ENCODE data around the gene IQGAP2.

The IQGAP2 gene

GRCh38 chr5:76522103-76522935 is 119.2 kb downstream of the IQGAP2 start:
- no peak overlapping the region for H3K4me2 ChIP-seq (ENCODE audit: low read depth, low read length, poor library complexity, severe bottlenecking)
- no peaks in the 10 kb centered on the region for H3K79me2 ChIP-seq (ENCODE audit: insufficient read depth, low read length)

DNA sequence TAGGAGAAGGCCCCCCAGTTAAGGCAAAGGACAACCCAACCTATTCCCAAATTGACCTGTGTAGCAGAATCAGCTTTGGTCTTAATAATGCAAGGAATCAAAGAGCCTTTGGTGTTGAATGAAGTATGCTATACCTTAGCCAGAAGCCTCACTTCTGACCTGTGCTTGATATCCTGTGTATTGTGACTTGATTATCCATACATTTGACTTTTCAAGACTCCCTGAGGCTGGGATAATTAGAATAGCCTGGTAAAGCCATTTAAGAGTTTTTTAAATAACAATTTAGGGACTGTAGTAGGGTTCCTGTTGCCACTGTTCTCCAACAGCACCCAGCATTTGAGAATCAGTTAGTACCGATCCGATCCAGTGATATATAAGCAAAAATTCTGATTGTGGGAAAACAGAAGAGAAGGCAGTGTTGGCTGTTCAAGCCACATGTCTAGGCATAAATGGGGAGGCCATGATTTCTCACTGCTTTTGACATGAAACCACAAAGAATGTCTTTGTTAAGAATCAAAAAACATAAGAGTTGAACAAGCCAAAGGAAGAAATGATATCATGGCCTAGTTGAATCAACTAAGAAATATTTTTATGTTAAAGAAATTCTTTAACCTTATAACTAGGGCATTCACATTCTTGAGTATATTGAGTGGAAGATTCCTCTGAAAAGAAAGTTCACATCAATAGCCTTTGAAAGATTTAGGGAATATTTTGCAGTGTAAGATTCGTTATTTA is 121.2 kb downstream of the IQGAP2 start:
- Histone ChIP-seq H3K27ac (ENCODE audit: low read depth, low read length) (no peak overlapping the region), H3F3A (ENCODE audit: insufficient read depth) (no peaks in the 10 kb centered on the region), H3K4me3 (ENCODE audit: insufficient read depth, low read length, poor library complexity, severe bottlenecking) (no peak overlapping the region), H3K4me2 (ENCODE audit: low read depth, low read length, poor library complexity, severe bottlenecking) (no peak overlapping the region), H3K9me3 (ENCODE audit: insufficient read depth, low read length) (no peaks in the 10 kb centered on the region), H3K27me3 (ENCODE audit: low read length) (no peaks in the 10 kb centered on the region), H2AFZ (ENCODE audit: low read depth, low read length, severe bottlenecking) (no peak overlapping the region), H3K79me2 (ENCODE audit: insufficient read depth, low read length) (no peaks in the 10 kb centered on the region), H3K9ac (ENCODE audit: low read length) (no peak overlapping the region), H3K36me3 (ENCODE audit: low read length) (no peaks in the 10 kb centered on the region), H3K9me2 (replicated peaks; ENCODE audit: insufficient read depth, low read length) (no peaks in the 10 kb centered on the region), H4K20me1 (ENCODE audit: low read depth, low read length) (no peaks in the 10 kb centered on the region)
- TF ChIP-seq EZH2phosphoT487 (conservative IDR thresholded peaks at IDR 0.05; ENCODE audit: low read length) = no peak
- TF ChIP-seq, protein P1, sequence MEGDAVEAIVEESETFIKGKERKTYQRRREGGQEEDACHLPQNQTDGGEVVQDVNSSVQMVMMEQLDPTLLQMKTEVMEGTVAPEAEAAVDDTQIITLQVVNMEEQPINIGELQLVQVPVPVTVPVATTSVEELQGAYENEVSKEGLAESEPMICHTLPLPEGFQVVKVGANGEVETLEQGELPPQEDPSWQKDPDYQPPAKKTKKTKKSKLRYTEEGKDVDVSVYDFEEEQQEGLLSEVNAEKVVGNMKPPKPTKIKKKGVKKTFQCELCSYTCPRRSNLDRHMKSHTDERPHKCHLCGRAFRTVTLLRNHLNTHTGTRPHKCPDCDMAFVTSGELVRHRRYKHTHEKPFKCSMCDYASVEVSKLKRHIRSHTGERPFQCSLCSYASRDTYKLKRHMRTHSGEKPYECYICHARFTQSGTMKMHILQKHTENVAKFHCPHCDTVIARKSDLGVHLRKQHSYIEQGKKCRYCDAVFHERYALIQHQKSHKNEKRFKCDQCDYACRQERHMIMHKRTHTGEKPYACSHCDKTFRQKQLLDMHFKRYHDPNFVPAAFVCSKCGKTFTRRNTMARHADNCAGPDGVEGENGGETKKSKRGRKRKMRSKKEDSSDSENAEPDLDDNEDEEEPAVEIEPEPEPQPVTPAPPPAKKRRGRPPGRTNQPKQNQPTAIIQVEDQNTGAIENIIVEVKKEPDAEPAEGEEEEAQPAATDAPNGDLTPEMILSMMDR (IDR thresholded peaks at IDR 0.05; ENCODE audit: insufficient read depth, low read length, poor library complexity, severe bottlenecking) = no peak

More at GRCh38 chr5:76522103-76522935, 119.2 kb downstream of the IQGAP2 start:
- Histone ChIP-seq H2AFZ (ENCODE audit: low read depth, low read length, severe bottlenecking) (no peak overlapping the region), H3K27ac (ENCODE audit: low read depth, low read length) (no peak overlapping the region), H3K9me3 (ENCODE audit: insufficient read depth, low read length) (no peaks in the 10 kb centered on the region), H3F3A (ENCODE audit: insufficient read depth) (no peaks in the 10 kb centered on the region), H3K27me3 (ENCODE audit: low read length) (no peaks in the 10 kb centered on the region), H3K4me3 (ENCODE audit: insufficient read depth, low read length, poor library complexity, severe bottlenecking) (no peak overlapping the region), H3K9me2 (replicated peaks; ENCODE audit: insufficient read depth, low read length) (no peaks in the 10 kb centered on the region), H4K20me1 (ENCODE audit: low read depth, low read length) (no peaks in the 10 kb centered on the region), H3K36me3 (ENCODE audit: low read length) (no peaks in the 10 kb centered on the region), H3K9ac (ENCODE audit: low read length) (no peak overlapping the region)
- no peak for TF ChIP-seq EZH2phosphoT487 (conservative IDR thresholded peaks at IDR 0.05; ENCODE audit: low read length)
- TF ChIP-seq, protein P1 (IDR thresholded peaks at IDR 0.05; ENCODE audit: insufficient read depth, low read length, poor library complexity, severe bottlenecking) = no peak

- H2AFZ ChIP-seq (ENCODE audit: low read depth, low read length, severe bottlenecking) = no peak overlapping the region
- H3K27me3 ChIP-seq (ENCODE audit: low read length) = no peaks in the 10 kb centered on the region
- H3K9ac ChIP-seq (ENCODE audit: low read length) = no peak overlapping the region
- H3F3A ChIP-seq (ENCODE audit: insufficient read depth) = no peaks in the 10 kb centered on the region
- H3K9me2 ChIP-seq (replicated peaks; ENCODE audit: insufficient read depth, low read length) = no peaks in the 10 kb centered on the region
- H3K79me2 ChIP-seq (ENCODE audit: insufficient read depth, low read length) = no peaks in the 10 kb centered on the region
- TF ChIP-seq, protein P1 (IDR thresholded peaks at IDR 0.05; ENCODE audit: insufficient read depth, low read length, poor library complexity, severe bottlenecking) = no peak
- TF ChIP-seq EZH2phosphoT487 (conservative IDR thresholded peaks at IDR 0.05; ENCODE audit: low read length) = no peak
- no peak overlapping the region for H3K27ac ChIP-seq (ENCODE audit: low read depth, low read length)
- no peaks in the 10 kb centered on the region for H3K36me3 ChIP-seq (ENCODE audit: low read length)
- no peak overlapping the region for H3K4me3 ChIP-seq (ENCODE audit: insufficient read depth, low read length, poor library complexity, severe bottlenecking)
- no peaks in the 10 kb centered on the region for H4K20me1 ChIP-seq (ENCODE audit: low read depth, low read length)
- H3K9me3 ChIP-seq (ENCODE audit: insufficient read depth, low read length) = no peaks in the 10 kb centered on the region
- no peak overlapping the region for H3K4me2 ChIP-seq (ENCODE audit: low read depth, low read length, poor library complexity, severe bottlenecking)
Measured at GRCh38 chr5:76524868-76525267, 121.8 kb downstream of the IQGAP2 start.

Measured in SU-DHL-6 (cell line).